ENCODE measurements around the gene S1PR5.

- no peak for TF ChIP-seq CTCF (IDR thresholded peaks at IDR 0.05; ENCODE audit: insufficient read depth, low read length, poor library complexity, severe bottlenecking)
- no peak for TF ChIP-seq EZH2phosphoT487 (conservative IDR thresholded peaks at IDR 0.05; ENCODE audit: low read length)
Measured at GRCh38 chr19:10544753-10545251, 27.6 kb upstream of the S1PR5 start.

Data from SU-DHL-6 (cell line).